H1 (cell line): ENCODE measurements around the gene KCTD3. TPM values are rescaled to one million over a fixed set of nuclear protein-coding genes. Genes with fewer than 3 reads are reported as not detected.

Source experiments
- CTCF ChIA-PET: fragments of 300-600 bp; sonication (Branson Sonifier 250); formaldehyde crosslinking; loops from one replicate; lab custom pipeline; 2021; ENCODE audit not compliant: partially characterized antibody; lab: Charles Lee
- POLR2A ChIA-PET: fragments of 300-600 bp; sonication (Branson Sonifier 250); formaldehyde crosslinking; loops from one replicate; lab custom pipeline; 2021; ENCODE audit warnings: inconsistent platforms; ENCODE audit not compliant: partially characterized antibody; lab: Charles Lee
- DNase-seq, 2 experiments: peaks; one replicate each; pipeline versions ENCODE4 v3.0.0 to v3.0.0-alpha.2; 2010 to 2022; ENCODE audit warnings: low spot score in 2 of 2, low read depth in 1 of 2, mixed read lengths in 1 of 2
- FAIRE-seq: peaks from 2 replicates; lab custom pipeline; 2011; peaks lifted over from hg19 to GRCh38; lab: Jason Lieb, UNC
- H2AFZ ChIP-seq: 2 replicates; pipeline ENCODE4 v1.8.1; 2012; ENCODE audit warnings: low read length, inconsistent platforms
- H2AK5ac ChIP-seq: 2 replicates; pipeline ENCODE4 v1.6.1; 2013; ENCODE audit warnings: low read depth, low read length
- H2BK120ac ChIP-seq: replicated peaks from 2 replicates; pipeline ENCODE3; 2013; ENCODE audit warnings: low read depth, low read length, inconsistent platforms
- H2BK12ac ChIP-seq: 2 replicates; pipeline ENCODE4 v1.6.1; 2013; ENCODE audit warnings: low read depth, low read length
- H2BK15ac ChIP-seq: 2 replicates; pipeline ENCODE4 v1.6.1; 2013; ENCODE audit warnings: low read length
- H2BK20ac ChIP-seq: 2 replicates; pipeline ENCODE4 v1.6.1; 2013; ENCODE audit warnings: low read length
- H2BK5ac ChIP-seq: 2 replicates; pipeline ENCODE4 v1.6.1; 2013; ENCODE audit warnings: low read depth, low read length
- H3K14ac ChIP-seq: 2 replicates; pipeline ENCODE4 v1.6.1; 2013; ENCODE audit warnings: inconsistent platforms; ENCODE audit not compliant: insufficient read length
- H3K18ac ChIP-seq: 2 replicates; pipeline ENCODE4 v1.6.1; 2013; ENCODE audit warnings: low read length; ENCODE audit errors: extremely low read depth
- H3K23ac ChIP-seq: 2 replicates; pipeline ENCODE4 v1.6.1; 2013; ENCODE audit warnings: inconsistent platforms; ENCODE audit not compliant: insufficient read length
- H3K23me2 ChIP-seq: 2 replicates; pipeline ENCODE4 v1.6.1; 2013; ENCODE audit warnings: low read depth, low read length
- H3K27ac ChIP-seq: 2 replicates; pipeline ENCODE4 v1.6.1; 2011; ENCODE audit warnings: low read depth, low read length, inconsistent platforms
- H3K27me3 ChIP-seq, 4 experiments: replicated peaks in 1 of 4; 1 replicate in 1 of 4; 2 replicates in 3 of 4; pipeline versions ENCODE4 v1.6.1 to v1.8.1; 2011 to 2013; ENCODE audit warnings: low read length in 3 of 4, mild to moderate bottlenecking in 3 of 4, inconsistent platforms in 2 of 4, mixed read lengths in 2 of 4, moderate library complexity in 1 of 4; ENCODE audit not compliant: control insufficient read depth in 3 of 4, insufficient read depth in 3 of 4; ENCODE audit errors: extremely low read depth in 1 of 4
- H3K36me3 ChIP-seq, 4 experiments: 2 replicates each; pipeline versions ENCODE4 v1.6.1 to v1.8.1; 2011 to 2013; ENCODE audit warnings: mild to moderate bottlenecking in 4 of 4, low read length in 3 of 4, moderate library complexity in 2 of 4, control low read depth in 1 of 4, inconsistent platforms in 1 of 4; ENCODE audit not compliant: insufficient read depth in 4 of 4, control insufficient read depth in 2 of 4
- H3K4ac ChIP-seq: replicated peaks from 2 replicates; pipeline ENCODE3; 2013; ENCODE audit warnings: low read length, low read depth, mixed read lengths, inconsistent platforms; ENCODE audit not compliant: insufficient read length
- H3K4me1 ChIP-seq, 4 experiments: replicated peaks in 1 of 4; 1 replicate in 1 of 4; 2 replicates in 3 of 4; pipeline versions ENCODE4 v1.6.1 to v1.8.1; 2011 to 2013; ENCODE audit warnings: low read length in 3 of 4, inconsistent platforms in 2 of 4, mixed read lengths in 1 of 4; ENCODE audit not compliant: insufficient read depth in 4 of 4, control insufficient read depth in 3 of 4
- H3K4me2 ChIP-seq, 2 experiments: 2 replicates each; pipeline versions ENCODE4 v1.6.1 to v1.8.1; 2011 to 2013; ENCODE audit warnings: low read depth in 2 of 2, low read length in 2 of 2, control low read depth in 1 of 2, inconsistent platforms in 1 of 2, mild to moderate bottlenecking in 1 of 2; ENCODE audit not compliant: insufficient read depth in 1 of 2
- H3K4me3 ChIP-seq, 4 experiments: fragments of 200-600, 300-600 bp in 1 of 4; sonication (generic), shearing (Covaris generic), sonication (Bioruptor Twin) in 1 of 4; 2 replicates each; pipeline versions ENCODE4 v1.5.1 to v1.8.1; 2011 to 2016; ENCODE audit warnings: low read length in 4 of 4, low read depth in 3 of 4, control low read depth in 2 of 4, inconsistent platforms in 2 of 4, mild to moderate bottlenecking in 2 of 4, mixed read lengths in 1 of 4, moderate library complexity in 1 of 4; ENCODE audit not compliant: insufficient read depth in 2 of 4; ENCODE audit errors: extremely low read depth in 1 of 4
- H3K56ac ChIP-seq: replicated peaks from 2 replicates; pipeline ENCODE3; 2013; ENCODE audit warnings: low read depth, mild to moderate bottlenecking, mixed read lengths, low read length, inconsistent platforms; ENCODE audit not compliant: insufficient read length
- H3K79me1 ChIP-seq: 2 replicates; pipeline ENCODE4 v1.6.1; 2013; ENCODE audit warnings: low read depth, low read length, control low read depth
- H3K79me2 ChIP-seq, 2 experiments: 2 replicates each; pipeline versions ENCODE4 v1.6.1 to v1.8.1; 2012 to 2013; ENCODE audit warnings: low read length in 2 of 2, mild to moderate bottlenecking in 2 of 2, inconsistent platforms in 1 of 2; ENCODE audit not compliant: insufficient read depth in 2 of 2, control insufficient read depth in 1 of 2
- H3K9ac ChIP-seq, 4 experiments: replicated peaks in 1 of 4; 1 replicate in 1 of 4; 2 replicates in 3 of 4; pipeline versions ENCODE4 v1.6.1 to v1.8.1; 2011 to 2013; ENCODE audit warnings: low read depth in 3 of 4, low read length in 3 of 4, control low read depth in 2 of 4, mild to moderate bottlenecking in 2 of 4, moderate library complexity in 2 of 4, inconsistent platforms in 1 of 4; ENCODE audit errors: extremely low read depth in 1 of 4
- H3K9me3 ChIP-seq, 2 experiments: 2 replicates each; pipeline versions ENCODE4 v1.6.1 to v1.8.1; 2012 to 2013; ENCODE audit warnings: mild to moderate bottlenecking in 2 of 2, moderate library complexity in 2 of 2, control low read depth in 1 of 2, inconsistent platforms in 1 of 2, low read depth in 1 of 2, low read length in 1 of 2, mixed read lengths in 1 of 2; ENCODE audit not compliant: insufficient read depth in 2 of 2
- H4K20me1 ChIP-seq, 2 experiments: replicated peaks in 1 of 2; 2 replicates each; pipeline versions ENCODE3 to v1.8.1; 2011 to 2013; ENCODE audit warnings: inconsistent platforms in 2 of 2, low read length in 2 of 2, mild to moderate bottlenecking in 1 of 2; ENCODE audit not compliant: insufficient read depth in 2 of 2, control insufficient read depth in 1 of 2
- H4K5ac ChIP-seq: 2 replicates; pipeline ENCODE4 v1.6.1; 2013; ENCODE audit warnings: low read length, low read depth, mixed read lengths, inconsistent platforms; ENCODE audit not compliant: insufficient read length
- H4K8ac ChIP-seq: 2 replicates; pipeline ENCODE4 v1.8.0; 2013; ENCODE audit warnings: mild to moderate bottlenecking, moderate library complexity, low read length, inconsistent platforms; ENCODE audit not compliant: insufficient read depth; ENCODE audit errors: extremely low read depth
- H4K91ac ChIP-seq: replicated peaks from 2 replicates; pipeline ENCODE3; 2013; ENCODE audit warnings: low read length, mixed read lengths, inconsistent platforms; ENCODE audit not compliant: insufficient read length
- CBX5 ChIP-seq: fragments of 300-800, 300-1000 bp; sonication (generic); IDR thresholded peaks from 2 replicates; pipeline ENCODE4 v1.7.1; 2016; ENCODE audit warnings: antibody characterized with exemption, low read length, low read depth
- CTCF ChIP-seq, 3 experiments: IDR thresholded peaks; 1 replicate in 2 of 3; 2 replicates in 1 of 3; pipeline versions ENCODE4 v1.5.1 to v1.6.1; 2011; ENCODE audit warnings: low read length in 3 of 3, mild to moderate bottlenecking in 3 of 3, inconsistent platforms in 2 of 3, low read depth in 1 of 3, moderate library complexity in 1 of 3; ENCODE audit not compliant: insufficient read depth in 1 of 3; ENCODE audit errors: control extremely low read depth in 1 of 3
- EGR1 ChIP-seq: IDR thresholded peaks from 2 replicates; pipeline ENCODE4 v1.6.1; 2011; ENCODE audit warnings: low read depth, low read length, borderline replicate concordance
- RBBP5 ChIP-seq: IDR thresholded peaks from 2 replicates; pipeline ENCODE4 v1.7.1; 2012; ENCODE audit warnings: low read depth, mild to moderate bottlenecking, inconsistent platforms, low read length, moderate library complexity, borderline replicate concordance
- RNF2 ChIP-seq: fragments of 200-900, 300-1000 bp; sonication (generic); IDR thresholded peaks from 2 replicates; pipeline ENCODE4 v1.7.1; 2016; ENCODE audit warnings: borderline replicate concordance, low read depth, mild to moderate bottlenecking, antibody characterized with exemption, low read length; ENCODE audit not compliant: poor library complexity, severe bottlenecking; ENCODE audit errors: missing control alignments
- SIRT6 ChIP-seq: IDR thresholded peaks from one replicate; pipeline ENCODE4 v1.7.1; 2012; ENCODE audit warnings: low read length, inconsistent platforms
- SP4 ChIP-seq: IDR thresholded peaks from 2 replicates; pipeline ENCODE4 v1.6.1; 2012; ENCODE audit warnings: low read length, inconsistent platforms
- TCF12 ChIP-seq: IDR thresholded peaks from 2 replicates; pipeline ENCODE4 v1.6.1; 2011; ENCODE audit warnings: low read depth, mild to moderate bottlenecking, low read length
- TEAD4 ChIP-seq: IDR thresholded peaks from 2 replicates; pipeline ENCODE4 v1.6.1; 2012; ENCODE audit warnings: low read depth, low read length, inconsistent platforms, mixed read lengths
- USF2 ChIP-seq: IDR thresholded peaks from 2 replicates; pipeline ENCODE4 v1.6.1; 2011; ENCODE audit warnings: low read length, improper control_type of control experiment
- WGBS, 2 experiments: shearing (Covaris generic) in 1 of 2; methylation state at CpG; one replicate each; pipeline versions ENCODE4 v1.1.6 to v1.1.7; 2013 to 2015; ENCODE audit warnings: low lambda C conversion rate in 2 of 2, mixed read lengths in 2 of 2, inconsistent platforms in 1 of 2, low coverage in 1 of 2, missing lambda C conversion rate in 1 of 2; ENCODE audit not compliant: insufficient replicate concordance in 2 of 2, insufficient coverage in 1 of 2, insufficient read length in 1 of 2; ENCODE audit errors: extremely low coverage in 1 of 2, missing lambda C conversion rate in 1 of 2; 5-methylcytosine and 5-hydroxymethylcytosine counted together
- polyA plus RNA-seq, 7 experiments: library from polyadenylated mRNA; depleted of rRNA in 3 of 7; stranded (reverse) in 5 of 7; unstranded in 2 of 7; fragments of >200 nt in 5 of 7; fragments of 200-250 nt in 2 of 7; gene quantifications; 1 replicate in 5 of 7; 2 replicates in 1 of 7; 4 replicates in 1 of 7; pipeline versions ENCODE4 v1.2.1 to v1.2.3, GENCODE V29; 2011 to 2013; ENCODE audit warnings: missing spikeins in 2 of 7, mixed read lengths in 2 of 7
- total RNA-seq: library from RNA; stranded (reverse); fragmentation: NEBNext Ultra II Directional; extraction: Animal tissue kit (Norgen Biotek cat#: 25700); gene quantifications from 2 replicates; pipeline ENCODE4 v1.2.1, GENCODE V29; 2021

Gene KCTD3
- total and polyA plus RNA-seq, 2 of the 8 experiments (the other 6 are each of a cell fraction or from before 2014, with no cell fraction given): 43.0 to 55.6 TPM

GRCh38 chr1:215594640-215595039 is 27.5 kb downstream of the KCTD3 start:
- H3K23ac ChIP-seq: no peak overlapping the region
- no peak overlapping the region for H3K18ac ChIP-seq
- H2BK120ac ChIP-seq: no peak overlapping the region
- no peak overlapping the region for H3K14ac ChIP-seq
- H3K4me2 ChIP-seq: no peak overlapping the region
- H3K9ac ChIP-seq: no peak overlapping the region
- no peak for TF ChIP-seq CTCF (IDR thresholded peaks at IDR 0.05; ENCODE audit: control extremely low read depth in 1 of 3, insufficient read depth in 1 of 3, low read depth in 1 of 3, low read length in 3 of 3)
- TF ChIP-seq TEAD4: no peak
- no peak for TF ChIP-seq EGR1
- TF ChIP-seq SIRT6: no peak
- no peak for TF ChIP-seq CBX5
- TF ChIP-seq RBBP5: no peak
- TF ChIP-seq RNF2: no peak
- no peak for TF ChIP-seq SP4
- TF ChIP-seq USF2: no peak
- no peak for TF ChIP-seq TCF12
- H3K27ac ChIP-seq: no peak overlapping the region
- H2AFZ ChIP-seq: no peak overlapping the region
- H3K4me1 ChIP-seq: no peaks in the 10 kb centered on the region; a peak in 1 of 7 replicates
- H3K79me2 ChIP-seq: peaks cover 0 to 1% of the 10 kb centered on the region in 2 experiments; a peak in 1 of 4 replicates
- no peak overlapping the region for H4K91ac ChIP-seq
- ChIA-PET CTCF (interaction anchor here (1.0 kb wide), 1 partner anchor 13 kb away, joined by 3 read pairs; no protein-coding TSS in a partner anchor), POLR2A (no interaction called here)
- H2BK12ac ChIP-seq: no peak overlapping the region
- no peak overlapping the region for H2BK20ac ChIP-seq
- H3K23me2 ChIP-seq: no peaks in the 10 kb centered on the region
- H4K5ac ChIP-seq: no peak overlapping the region
- H3K4me3 ChIP-seq: no peak overlapping the region
- no peak overlapping the region for H3K56ac ChIP-seq
- no peaks in the 10 kb centered on the region for H3K27me3 ChIP-seq
- no peak overlapping the region for H2BK15ac ChIP-seq
- no peak overlapping the region for H3K4ac ChIP-seq
- no peaks in the 10 kb centered on the region for H3K79me1 ChIP-seq
- H4K20me1 ChIP-seq: no peaks in the 10 kb centered on the region
- WGBS, 2 experiments: 92% methylated on average over 3 of the region's 3 CpGs; no CpG with 5 or more reads in 1 of the 2 experiments
- H2AK5ac ChIP-seq: no peak overlapping the region
- DNase-seq: no peak
- H2BK5ac ChIP-seq: no peak overlapping the region
- peaks cover 0 to 15% (median 1%) of the 10 kb centered on the region in 4 experiments; a peak in 3 of 8 replicates for H3K36me3 ChIP-seq
- FAIRE-seq: no peak
- no peak overlapping the region for H4K8ac ChIP-seq
- H3K9me3 ChIP-seq: no peaks in the 10 kb centered on the region
